HEK293 (cell line): Measurements from ENCODE around the gene ZNF747.
A peak's percentile ranks its signal among the peaks of the same experiment; 100 is the strongest.

ENCODE experiments used
- CTCF ChIA-PET: fragments of 350-600 bp; formaldehyde crosslinking; extraction: SDS; loops from one replicate; lab custom pipeline; 2021; ENCODE audit warnings: antibody characterized with exemption; lab: Yijun Ruan, JAX
- POLR2A ChIA-PET: fragments of 300-600 bp; formaldehyde crosslinking; extraction: SDS; loops from one replicate; lab custom pipeline; 2020; ENCODE audit warnings: antibody characterized with exemption, inconsistent platforms; lab: Yijun Ruan, JAX
- H3K27ac ChIP-seq: fragments of 200-500 bp; sonication (Bioruptor generic); 2 replicates; pipeline ENCODE4 v1.5.1; 2014; ENCODE audit warnings: low read depth, low read length, control low read depth, inconsistent platforms; ENCODE audit errors: extremely low read depth
- H3K36me3 ChIP-seq, 2 experiments: fragments of 200-500 bp in 1 of 2; sonication (Bioruptor generic) in 1 of 2; 1 replicate in 1 of 2; 2 replicates in 1 of 2; pipeline ENCODE4 v1.5.1; 2014 to 2017; ENCODE audit warnings: inconsistent platforms in 2 of 2, low read length in 2 of 2; ENCODE audit not compliant: control insufficient read depth in 2 of 2, insufficient read depth in 1 of 2
- H3K4me1 ChIP-seq: fragments of 200-500 bp; sonication (Bioruptor generic); 2 replicates; pipeline ENCODE4 v1.5.1; 2014; ENCODE audit warnings: mild to moderate bottlenecking, low read length, inconsistent platforms; ENCODE audit not compliant: control insufficient read depth, insufficient read depth
- H3K4me3 ChIP-seq: 2 replicates; pipeline ENCODE4 v1.5.1; 2011; ENCODE audit warnings: low read depth, mild to moderate bottlenecking, control low read depth, low read length, moderate library complexity
- H3K9me3 ChIP-seq: fragments of 200-500 bp; sonication (Bioruptor generic); 2 replicates; pipeline ENCODE4 v1.5.1; 2014; ENCODE audit warnings: low read depth, low read length, inconsistent platforms; ENCODE audit not compliant: control insufficient read depth, insufficient read depth
- GFI1B ChIP-seq: fragments of 450-650 bp; formaldehyde crosslinking; IDR thresholded peaks from 2 replicates; pipeline ENCODE4 v1.5.1; 2016; ENCODE audit warnings: missing biosample characterization, missing genetic modification characterization
- GLI2 ChIP-seq: fragments of 450-650 bp; formaldehyde crosslinking; IDR thresholded peaks from 2 replicates; pipeline ENCODE4; 2017; ENCODE audit warnings: missing biosample characterization, missing genetic modification characterization, low read depth, borderline replicate concordance
- GLI4 ChIP-seq: fragments of 450-650 bp; formaldehyde crosslinking; IDR thresholded peaks from 2 replicates; pipeline ENCODE4 v1.5.1; 2016; ENCODE audit warnings: missing biosample characterization, missing genetic modification characterization
- HOXD13 ChIP-seq: sonication (generic); formaldehyde crosslinking; IDR thresholded peaks from 2 replicates; pipeline ENCODE4 v1.8.0; 2022; ENCODE audit warnings: missing genetic modification reagents, borderline replicate concordance
- KLF1 ChIP-seq: fragments of 450-650 bp; formaldehyde crosslinking; IDR thresholded peaks from 2 replicates; pipeline ENCODE4 v1.5.1; 2016; ENCODE audit warnings: missing biosample characterization, missing genetic modification characterization
- REST ChIP-seq: fragments of 450-650 bp; formaldehyde crosslinking; IDR thresholded peaks from 2 replicates; pipeline ENCODE4 v1.5.1; 2016; ENCODE audit warnings: missing biosample characterization, missing genetic modification characterization
- SCRT1 ChIP-seq: fragments of 450-650 bp; formaldehyde crosslinking; IDR thresholded peaks from 2 replicates; pipeline ENCODE4 v1.5.1; 2016; ENCODE audit warnings: missing biosample characterization, missing genetic modification characterization, borderline replicate concordance
- ZBTB7A ChIP-seq: fragments of 450-650 bp; formaldehyde crosslinking; IDR thresholded peaks from 2 replicates; pipeline ENCODE4 v1.5.1; 2016; ENCODE audit warnings: low read depth, missing biosample characterization, missing genetic modification characterization
- ZFP3 ChIP-seq: fragments of 450-650 bp; formaldehyde crosslinking; IDR thresholded peaks from 2 replicates; pipeline ENCODE4 v1.5.1; 2016; ENCODE audit warnings: low read depth, missing biosample characterization, missing genetic modification characterization
- ZIC2 ChIP-seq: fragments of 450-650 bp; formaldehyde crosslinking; IDR thresholded peaks from 2 replicates; pipeline ENCODE4 v1.5.1; 2016; ENCODE audit warnings: missing biosample characterization, missing genetic modification characterization
- ZNF155 ChIP-seq: fragments of 450-650 bp; formaldehyde crosslinking; IDR thresholded peaks from 2 replicates; pipeline ENCODE4 v1.5.1; 2016; ENCODE audit warnings: missing biosample characterization, missing genetic modification characterization
- ZNF16 ChIP-seq: fragments of 450-650 bp; formaldehyde crosslinking; IDR thresholded peaks from 2 replicates; pipeline ENCODE4 v1.5.1; 2016; ENCODE audit warnings: low read depth, missing biosample characterization, missing genetic modification characterization
- ZNF2 ChIP-seq: fragments of 450-650 bp; formaldehyde crosslinking; IDR thresholded peaks from 2 replicates; pipeline ENCODE4 v1.5.1; 2016; ENCODE audit warnings: missing biosample characterization, missing genetic modification characterization
- ZNF266 ChIP-seq: fragments of 450-650 bp; formaldehyde crosslinking; IDR thresholded peaks from 2 replicates; pipeline ENCODE4 v1.5.1; 2016; ENCODE audit warnings: missing biosample characterization, missing genetic modification characterization, low read depth
- ZNF280C ChIP-seq: fragments of 450-650 bp; formaldehyde crosslinking; IDR thresholded peaks from 2 replicates; pipeline ENCODE4 v1.5.1; 2016; ENCODE audit warnings: missing biosample characterization, missing genetic modification characterization
- ZNF37A ChIP-seq: fragments of 450-650 bp; IDR thresholded peaks from 2 replicates; pipeline ENCODE4 v1.5.1; 2018; ENCODE audit warnings: missing biosample characterization, missing genetic modification characterization
- ZNF423 ChIP-seq: fragments of 450-650 bp; formaldehyde crosslinking; IDR thresholded peaks from 2 replicates; pipeline ENCODE4 v1.5.1; 2016; ENCODE audit warnings: missing biosample characterization, missing genetic modification characterization
- ZNF426 ChIP-seq: fragments of 450-650 bp; formaldehyde crosslinking; IDR thresholded peaks from 2 replicates; pipeline ENCODE4 v1.5.1; 2017; ENCODE audit warnings: missing biosample characterization, missing genetic modification characterization, mild to moderate bottlenecking, inconsistent platforms, moderate library complexity
- ZNF433 ChIP-seq: fragments of 450-650 bp; formaldehyde crosslinking; IDR thresholded peaks from 2 replicates; pipeline ENCODE4 v1.5.1; 2016; ENCODE audit warnings: missing biosample characterization, missing genetic modification characterization, low read depth
- ZNF449 ChIP-seq: fragments of 450-650 bp; formaldehyde crosslinking; IDR thresholded peaks from 2 replicates; pipeline ENCODE4 v1.5.1; 2017; ENCODE audit warnings: missing biosample characterization, mild to moderate bottlenecking, missing genetic modification characterization, moderate library complexity
- ZNF600 ChIP-seq: fragments of 450-650 bp; formaldehyde crosslinking; IDR thresholded peaks from 2 replicates; pipeline ENCODE4 v1.5.1; 2016; ENCODE audit warnings: missing biosample characterization, missing genetic modification characterization
- ZNF639 ChIP-seq: fragments of 450-650 bp; formaldehyde crosslinking; IDR thresholded peaks from 2 replicates; pipeline ENCODE4 v1.5.1; 2016; ENCODE audit warnings: missing biosample characterization, missing genetic modification characterization
- ZNF768 ChIP-seq: fragments of 450-650 bp; formaldehyde crosslinking; IDR thresholded peaks from 2 replicates; pipeline ENCODE4 v1.5.1; 2018; ENCODE audit warnings: missing biosample characterization, mild to moderate bottlenecking, missing genetic modification characterization
- TF ChIP-seq, protein P1 (sequence below): fragments of 450-650 bp; IDR thresholded peaks from 2 replicates; pipeline ENCODE4 v1.5.1; 2018; ENCODE audit warnings: missing biosample characterization, missing genetic modification characterization

The ZNF747 gene

DNA sequence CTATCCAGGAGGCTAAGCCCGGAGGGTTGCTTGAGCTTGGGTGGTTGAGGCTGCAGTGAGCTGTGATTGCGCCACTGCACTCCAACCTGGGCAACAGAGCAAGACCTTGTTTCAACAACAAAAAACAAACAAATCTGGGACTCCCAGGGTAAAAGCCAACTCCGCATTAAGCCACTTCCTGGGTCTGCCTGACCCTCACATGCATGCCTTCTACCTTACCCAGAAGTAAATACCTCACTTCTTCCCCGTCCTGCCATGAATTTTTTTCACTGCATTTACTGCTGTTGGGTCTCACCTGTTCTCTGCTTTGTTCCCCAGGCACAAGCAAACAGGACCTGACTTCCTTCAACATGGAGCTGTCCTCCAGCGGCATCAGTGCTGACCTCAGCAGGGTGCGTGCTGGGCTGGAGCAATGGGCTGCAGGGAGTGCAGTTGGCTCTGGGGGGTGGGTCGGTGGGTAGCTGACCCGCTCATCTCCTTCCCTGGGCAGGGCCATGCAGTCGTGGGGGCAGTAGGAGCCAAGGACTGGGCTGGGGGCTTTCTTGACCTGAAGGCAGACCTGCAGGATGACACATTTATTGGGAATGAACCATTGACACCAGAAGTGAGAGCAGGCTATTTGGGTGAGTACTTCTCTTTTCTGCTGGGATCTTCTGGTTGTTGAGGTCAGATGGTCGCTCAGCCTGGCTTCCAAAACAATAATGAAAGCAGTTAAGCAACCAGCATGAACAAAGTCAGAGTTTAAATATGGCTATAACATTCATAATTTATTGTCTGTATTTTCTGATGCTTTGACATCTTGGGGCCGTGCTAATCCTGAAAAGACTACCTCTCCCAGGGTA lies 45.7 kb downstream of the ZNF747 start (continued):
- TF ChIP-seq REST = peak; percentile 72
- no peak for TF ChIP-seq ZNF266 (tag by site-specific recombination)
- TF ChIP-seq ZNF426 (tag by site-specific recombination) = no peak
- TF ChIP-seq ZBTB7A (tag by site-specific recombination) = no peak
- peak; percentile 59 for TF ChIP-seq ZIC2 (tag by site-specific recombination)
- no peak for TF ChIP-seq ZNF2
- TF ChIP-seq KLF1 (tag by site-specific recombination) = no peak
- TF ChIP-seq, all 188 proteins: peak for 3

GRCh38 chr16:30485818-30486436 lies 48.7 kb downstream of the ZNF747 start:
- no peaks in the 10 kb centered on the region for H3K9me3 ChIP-seq
- H3K36me3 ChIP-seq = no peaks in the 10 kb centered on the region
- no peaks in the 10 kb centered on the region for H3K4me1 ChIP-seq
- CTCF ChIA-PET = interaction anchor here (1.0 to 1.1 kb wide), 2 partner anchors 9 to 37 kb away, joined by 3 to 5 read pairs; no protein-coding TSS in a partner anchor
- H3K4me3 ChIP-seq = no peak overlapping the region
- no peak overlapping the region for H3K27ac ChIP-seq
- POLR2A ChIA-PET = no interaction called here
- TF ChIP-seq GLI4 (tag by site-specific recombination) = no peak
- no peak for TF ChIP-seq ZNF600 (tag by site-specific recombination)
- TF ChIP-seq ZNF155 (tag by site-specific recombination) = no peak
- no peak for TF ChIP-seq ZNF433
- no peak for TF ChIP-seq GLI2 (tag by site-specific recombination)
- TF ChIP-seq HOXD13 (CRISPR knock-in tag) = no peak
- no peak for TF ChIP-seq SCRT1 (tag by site-specific recombination)
- TF ChIP-seq, protein P1, sequence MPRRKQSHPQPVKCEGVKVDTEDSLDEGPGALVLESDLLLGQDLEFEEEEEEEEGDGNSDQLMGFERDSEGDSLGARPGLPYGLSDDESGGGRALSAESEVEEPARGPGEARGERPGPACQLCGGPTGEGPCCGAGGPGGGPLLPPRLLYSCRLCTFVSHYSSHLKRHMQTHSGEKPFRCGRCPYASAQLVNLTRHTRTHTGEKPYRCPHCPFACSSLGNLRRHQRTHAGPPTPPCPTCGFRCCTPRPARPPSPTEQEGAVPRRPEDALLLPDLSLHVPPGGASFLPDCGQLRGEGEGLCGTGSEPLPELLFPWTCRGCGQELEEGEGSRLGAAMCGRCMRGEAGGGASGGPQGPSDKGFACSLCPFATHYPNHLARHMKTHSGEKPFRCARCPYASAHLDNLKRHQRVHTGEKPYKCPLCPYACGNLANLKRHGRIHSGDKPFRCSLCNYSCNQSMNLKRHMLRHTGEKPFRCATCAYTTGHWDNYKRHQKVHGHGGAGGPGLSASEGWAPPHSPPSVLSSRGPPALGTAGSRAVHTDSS (tag by site-specific recombination) = no peak
- TF ChIP-seq ZNF423 (tag by site-specific recombination) = no peak
- no peak for TF ChIP-seq GFI1B
- TF ChIP-seq ZNF768 = no peak
- no peak for TF ChIP-seq ZNF280C (tag by site-specific recombination)
- no peak for TF ChIP-seq ZNF449 (tag by site-specific recombination)
- TF ChIP-seq ZNF639 (tag by site-specific recombination) = no peak
- TF ChIP-seq ZNF37A (tag by site-specific recombination) = no peak
- TF ChIP-seq ZFP3 (tag by site-specific recombination) = no peak
- TF ChIP-seq ZNF16 (tag by site-specific recombination) = no peak
